ENCODE data around the gene RAB40C. TPM values are rescaled to one million over a fixed set of nuclear protein-coding genes. Genes with fewer than 3 reads are reported as not detected.

Gene RAB40C
- 10.7 and 11.9 TPM in 2 replicates for total RNA-seq (2014; rRNA removed; shearing (Covaris generic))
- 21.1 and 22.3 TPM in 2 replicates for polyA plus RNA-seq (2014; cell fraction: nucleus; rRNA removed)

- peak; percentile 96 for DNase-seq (ENCODE audit: extremely low read depth, low read depth)
These were observed at the start of gene RAB40C for GRCh38 chr16:589658-590187. Gene RAB40C (plus strand): TSS chr16:590066. CDS start chr16:590292, 226 bp downstream.

- no peak for DNase-seq (ENCODE audit: extremely low read depth, low read depth)
These were observed 49.1 kb upstream of the RAB40C start for GRCh38 chr16:540645-541340.

GRCh38 chr16:543301-544164 lies 46.3 kb upstream of the RAB40C start:
- no peak for DNase-seq (ENCODE audit: extremely low read depth, low read depth)

DNA sequence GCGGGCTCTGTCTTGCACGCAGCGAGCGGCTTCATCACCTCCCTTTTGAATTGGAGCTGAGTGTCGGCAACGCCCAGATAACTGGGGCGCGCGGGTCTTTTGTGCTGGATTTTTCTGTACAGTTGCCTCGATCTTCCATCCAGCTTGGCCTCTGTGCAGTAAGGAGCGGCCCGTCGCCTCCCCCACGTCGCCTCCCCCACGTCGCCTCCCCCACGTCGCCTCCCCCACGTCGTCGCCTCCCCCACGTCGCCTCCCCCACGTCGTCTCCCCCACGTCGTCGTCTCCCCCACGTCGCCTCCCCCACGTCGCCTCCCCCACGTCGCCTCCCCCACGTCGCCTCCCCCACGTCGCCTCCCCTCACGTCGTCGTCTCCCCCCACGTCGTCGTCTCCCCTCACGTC lies 45.3 kb upstream of the RAB40C start:
- DNase-seq (ENCODE audit: extremely low read depth, low read depth) = no peak

GRCh38 chr16:546909-547770 lies 42.7 kb upstream of the RAB40C start:
- DNase-seq (ENCODE audit: extremely low read depth, low read depth) = peak; percentile 51

DNA sequence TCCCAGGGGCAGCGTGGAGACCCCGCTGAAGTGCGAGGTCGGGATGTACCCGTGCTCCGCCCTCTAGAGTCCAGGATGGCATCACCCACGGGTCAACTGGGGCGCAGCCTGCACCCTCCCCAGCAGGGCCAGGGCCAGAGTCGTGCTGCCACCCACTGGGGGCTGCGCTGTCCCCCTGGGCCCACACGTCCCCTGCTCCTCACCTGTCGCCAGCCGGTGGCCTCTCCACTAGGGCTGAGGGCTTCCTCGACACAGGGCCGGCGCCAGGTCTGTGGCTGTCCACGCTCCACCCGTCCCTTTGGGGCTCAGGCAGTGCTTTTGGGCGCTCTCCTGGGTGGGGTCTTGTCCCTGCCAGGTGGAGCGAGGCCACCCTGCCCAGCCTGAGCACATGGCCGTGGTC lies 41.3 kb upstream of the RAB40C start:
- DNase-seq (ENCODE audit: extremely low read depth, low read depth) = no peak

GRCh38 chr16:549544-550263 lies 40.2 kb upstream of the RAB40C start:
- DNase-seq (ENCODE audit: extremely low read depth, low read depth) = no peak

GRCh38 chr16:551210-551609 lies 38.7 kb upstream of the RAB40C start:
- no peak for DNase-seq (ENCODE audit: extremely low read depth, low read depth)

DNA sequence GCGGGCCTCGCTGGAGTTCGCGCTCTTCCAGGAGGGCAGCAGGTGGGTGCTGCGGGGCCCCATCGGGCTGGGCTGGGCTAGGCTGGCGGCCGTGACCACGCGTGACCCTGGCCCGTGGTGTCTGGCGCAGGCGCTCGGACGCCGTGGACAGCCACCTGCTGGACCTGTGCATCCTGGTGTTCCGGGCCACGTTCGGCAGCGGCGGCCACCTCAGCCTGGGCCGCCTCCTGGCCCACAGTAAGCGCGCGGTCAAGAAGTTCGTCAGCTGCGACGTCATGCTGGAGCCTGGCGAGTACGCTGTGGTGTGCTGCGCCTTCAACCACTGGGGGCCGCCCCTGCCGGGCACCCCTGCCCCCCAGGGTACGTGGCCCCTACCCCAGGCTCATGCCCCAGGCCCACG lies 37.7 kb upstream of the RAB40C start:
- DNase-seq (ENCODE audit: extremely low read depth, low read depth) = no peak

- DNase-seq (ENCODE audit: extremely low read depth, low read depth) = no peak
These were observed 36.1 kb upstream of the RAB40C start for GRCh38 chr16:553601-554296.

DNA sequence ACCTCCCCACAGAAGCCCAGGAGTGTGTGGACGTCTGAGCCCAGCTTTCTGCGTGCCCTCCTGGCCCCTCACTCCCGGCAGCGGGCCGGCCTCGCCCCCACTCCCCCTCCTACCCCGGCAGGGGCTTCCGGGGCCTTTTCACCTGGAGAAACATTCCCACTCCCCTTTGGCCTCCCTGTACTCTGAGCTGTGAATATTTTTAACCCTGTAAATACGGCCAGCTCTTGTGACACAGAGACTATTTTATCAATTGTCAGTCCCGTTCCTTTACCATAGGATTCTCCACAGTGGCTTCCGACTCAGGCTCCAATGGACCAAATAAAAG lies 35.6 kb upstream of the RAB40C start:
- DNase-seq (ENCODE audit: extremely low read depth, low read depth) = no peak

- DNase-seq (ENCODE audit: extremely low read depth, low read depth) = no peak
These were observed 35.1 kb upstream of the RAB40C start for GRCh38 chr16:554640-555365.

GRCh38 chr16:555528-556473 lies 34.1 kb upstream of the RAB40C start:
- no peak for DNase-seq (ENCODE audit: extremely low read depth, low read depth)

GRCh38 chr16:556474-557173 lies 33.2 kb upstream of the RAB40C start:
- no peak for DNase-seq (ENCODE audit: extremely low read depth, low read depth)

DNA sequence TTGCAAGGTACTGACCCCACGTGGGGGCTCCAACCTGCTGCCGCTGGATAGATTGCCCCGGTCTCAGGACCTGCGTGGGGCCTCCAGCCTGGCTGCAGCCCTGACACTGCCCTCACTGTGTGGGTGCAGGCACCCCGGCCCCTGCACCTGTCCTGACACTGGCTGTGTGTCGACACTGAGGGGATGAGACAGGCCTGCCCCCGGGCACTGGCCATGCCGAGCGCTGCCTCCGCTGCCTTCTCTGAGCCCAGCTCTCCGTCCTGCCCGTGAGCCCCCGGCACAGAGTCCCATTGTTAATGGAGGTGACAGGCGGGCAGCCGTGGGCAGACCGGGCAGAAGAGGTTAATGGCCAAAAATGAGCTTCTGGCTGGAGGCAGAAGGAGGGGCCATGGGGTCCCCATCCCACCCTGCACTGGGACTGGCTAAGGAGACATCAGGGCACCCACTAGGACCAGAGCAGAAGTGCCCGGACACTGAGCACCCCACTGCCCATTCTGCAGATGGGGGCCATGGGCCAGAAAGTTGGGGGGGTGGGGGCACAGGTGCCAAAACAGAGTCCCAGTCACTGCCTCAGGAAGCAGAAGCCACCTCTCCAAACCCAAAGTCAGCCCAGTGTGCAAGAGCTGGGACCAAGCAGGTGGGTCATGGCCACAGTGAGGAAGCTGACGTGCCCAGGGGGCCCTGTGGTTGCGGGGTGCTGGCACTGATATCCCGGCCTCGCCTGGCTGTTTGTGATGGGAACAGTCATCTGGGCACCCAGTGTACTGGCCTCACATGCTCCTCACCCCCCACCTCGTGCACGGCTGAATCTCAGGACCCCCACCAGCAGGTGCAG lies 32.2 kb upstream of the RAB40C start:
- DNase-seq (ENCODE audit: extremely low read depth, low read depth) = no peak

DNA sequence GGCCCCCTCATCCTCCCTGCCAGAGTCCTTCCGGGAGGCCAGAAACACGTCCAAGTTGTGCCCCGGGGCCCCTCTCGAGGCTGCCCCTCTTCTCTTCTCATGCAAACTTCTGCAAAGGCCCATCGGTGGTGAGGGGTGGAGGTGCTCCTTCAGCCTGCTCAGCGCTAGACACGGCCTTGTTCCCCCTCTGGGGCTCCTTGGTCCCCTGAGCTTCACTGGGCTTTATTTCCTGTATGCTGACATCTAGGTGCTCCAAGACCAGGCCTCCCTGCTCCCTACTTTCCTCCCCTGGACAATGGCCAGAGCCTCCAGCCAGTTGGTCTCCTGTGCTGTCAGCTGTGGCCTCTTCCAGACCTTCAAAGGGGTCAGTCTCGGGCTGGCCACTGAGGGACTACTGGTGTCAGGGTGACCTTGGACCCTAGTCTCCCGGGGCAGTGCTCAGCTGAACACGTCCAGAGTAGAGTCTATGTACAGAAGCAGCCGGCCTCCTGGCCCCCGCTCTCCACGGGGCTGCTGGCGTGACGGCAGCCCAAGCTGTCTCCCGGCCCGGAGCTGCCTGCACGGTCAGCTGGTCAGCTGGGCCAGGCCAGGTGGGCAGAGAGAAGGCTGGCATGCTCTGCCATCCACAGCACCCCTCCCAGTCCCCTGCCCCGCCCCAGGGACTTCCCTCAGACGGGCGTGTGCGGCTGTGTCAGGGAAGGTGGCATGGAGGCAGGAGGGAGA lies 31.4 kb upstream of the RAB40C start:
- no peak for DNase-seq (ENCODE audit: extremely low read depth, low read depth)

Measured in NCI-H460 (cell line).